GM12865 (cell line): ENCODE data around the gene TBC1D20.

Experiments
- DNase-seq: peaks from one replicate; pipeline ENCODE4 v3.0.0; 2010; ENCODE audit warnings: low read depth
- H3K4me3 ChIP-seq: 2 replicates; pipeline ENCODE4 v1.5.1; 2011; ENCODE audit warnings: mild to moderate bottlenecking, low read depth, low read length, control low read depth
- CTCF ChIP-seq: IDR thresholded peaks from 2 replicates; pipeline ENCODE4 v1.5.1; 2011; ENCODE audit warnings: low read length, control low read depth, low read depth, inconsistent platforms; ENCODE audit not compliant: insufficient read depth; ENCODE audit errors: missing control alignments

Gene TBC1D20

GRCh38 chr20:417801-418342 is 44.5 kb downstream of the TBC1D20 start:
- TF ChIP-seq CTCF: no peak
- no peak overlapping the region for H3K4me3 ChIP-seq

DNA sequence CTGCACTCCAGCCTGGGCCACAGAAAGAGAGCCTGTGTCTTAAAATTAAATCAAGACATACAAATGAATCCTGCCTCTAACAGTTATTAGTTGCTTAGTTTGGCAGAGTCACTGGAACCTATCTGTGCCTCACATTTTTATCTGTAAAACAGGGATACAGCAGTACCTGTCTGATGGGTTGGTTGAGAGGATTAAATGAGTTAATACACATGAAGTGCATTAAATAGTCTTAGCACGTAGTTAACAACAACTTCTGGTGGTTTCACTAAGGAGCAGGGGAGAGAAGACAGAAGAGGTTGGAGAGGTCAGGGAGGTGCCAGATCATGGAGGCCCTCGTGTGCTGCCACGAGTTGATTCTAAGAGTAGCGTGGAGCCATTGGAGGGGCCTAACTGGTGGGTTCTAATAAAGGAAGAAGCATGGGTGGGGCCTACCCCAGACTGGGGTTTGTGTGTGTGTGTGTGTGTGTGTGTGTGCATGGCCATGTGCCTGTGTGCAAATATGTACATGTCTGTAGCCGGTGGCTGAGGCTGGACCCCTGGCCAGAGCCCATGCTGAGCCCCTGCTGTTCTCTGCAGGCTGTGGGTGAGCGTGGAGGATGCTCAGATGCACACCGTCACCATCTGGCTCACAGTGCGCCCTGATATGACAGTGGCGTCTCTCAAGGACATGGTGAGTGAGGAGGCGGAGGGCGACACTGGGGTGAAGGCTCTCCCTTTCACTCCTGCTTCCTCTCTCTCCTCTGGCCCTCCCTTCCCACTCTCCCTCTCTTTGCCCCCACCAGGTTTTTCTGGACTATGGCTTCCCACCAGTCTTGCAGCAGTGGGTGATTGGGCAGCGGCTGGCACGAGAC is 45.2 kb downstream of the TBC1D20 start:
- no peak for TF ChIP-seq CTCF
- no peak for DNase-seq
- no peak overlapping the region for H3K4me3 ChIP-seq

More at GRCh38 chr20:417801-418342, 44.5 kb downstream of the TBC1D20 start:
- DNase-seq: no peak

DNA sequence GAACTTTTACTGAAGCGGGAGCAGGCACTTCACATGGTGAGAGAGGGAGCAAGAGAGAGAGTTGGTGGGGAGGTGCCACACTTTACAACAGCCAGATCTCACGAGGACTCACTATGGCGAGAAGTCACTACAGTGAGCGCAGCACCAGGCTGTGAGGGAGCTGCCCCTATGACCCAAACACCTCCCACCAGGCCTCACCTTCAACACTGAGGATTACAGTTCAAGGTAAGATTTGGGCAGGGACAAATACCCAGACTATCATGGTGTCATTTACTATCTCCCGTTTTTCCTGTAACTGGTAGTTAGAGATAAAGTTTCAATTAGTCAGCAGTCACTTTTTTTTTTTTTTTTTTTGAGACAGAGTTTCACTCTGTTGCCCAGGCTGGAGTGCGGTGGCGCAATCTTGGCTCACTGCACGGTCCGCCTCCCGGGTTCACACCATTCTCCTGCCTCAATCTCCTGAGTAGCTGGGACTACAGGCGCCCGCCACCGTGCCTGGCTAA is 46.5 kb downstream of the TBC1D20 start:
- DNase-seq: no peak
- no peak overlapping the region for H3K4me3 ChIP-seq
- no peak for TF ChIP-seq CTCF

- no peak for TF ChIP-seq CTCF
- DNase-seq: no peak
- no peak overlapping the region for H3K4me3 ChIP-seq
Observed at GRCh38 chr20:414161-414560, 48.2 kb downstream of the TBC1D20 start.

GRCh38 chr20:412081-412480 is 50.3 kb downstream of the TBC1D20 start:
- H3K4me3 ChIP-seq: no peak overlapping the region
- no peak for DNase-seq
- TF ChIP-seq CTCF: no peak

DNA sequence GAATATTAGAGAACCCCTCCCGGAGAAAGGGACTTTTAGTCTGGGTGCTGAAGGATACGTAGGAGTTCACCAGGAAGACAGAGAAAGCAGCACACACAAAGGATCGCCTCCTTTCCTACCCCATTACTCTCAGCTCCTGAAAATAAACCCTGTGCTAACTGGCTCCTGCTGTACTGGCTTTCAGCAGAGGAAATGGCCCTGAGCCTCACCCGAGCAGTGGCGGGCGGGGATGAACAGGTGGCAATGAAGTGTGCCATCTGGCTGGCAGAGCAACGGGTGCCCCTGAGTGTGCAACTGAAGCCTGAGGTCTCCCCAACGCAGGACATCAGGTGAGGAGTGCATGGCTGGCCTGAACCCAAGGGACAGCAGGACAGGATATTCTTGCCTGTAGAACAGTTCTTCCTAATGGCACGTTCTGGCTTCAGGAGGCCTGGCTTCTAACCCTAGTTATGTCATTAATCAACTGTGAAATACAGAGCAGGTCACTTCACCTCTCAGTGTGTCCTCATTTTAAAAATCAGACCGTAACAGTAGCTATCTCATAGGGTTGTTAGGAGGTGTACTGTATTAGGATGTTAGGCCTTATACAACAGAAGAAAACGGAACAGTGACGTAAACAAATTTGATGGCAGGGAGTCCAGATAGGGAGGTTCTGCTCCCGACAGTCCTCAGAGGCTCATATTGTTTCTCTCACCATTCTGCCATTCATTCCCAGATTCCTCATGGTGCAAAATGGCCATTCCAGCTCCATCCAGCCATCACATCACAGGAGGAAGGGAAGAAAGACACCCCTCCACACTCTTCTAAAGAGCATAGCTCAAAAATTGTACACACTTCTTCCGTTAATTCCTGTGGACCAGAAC is 52.4 kb downstream of the TBC1D20 start:
- H3K4me3 ChIP-seq: peak overlapping the region; percentile 93
- TF ChIP-seq CTCF: no peak
- DNase-seq: peak; percentile 27
